NCI-H2227 (cell line): ENCODE data around the gene NOL6.
"Not testable (repeated sequence)": the region's sequence is repeated elsewhere in the genome, so short reads cannot be mapped to it uniquely, and the experiment has no call there.

Experiments used
- DNase-seq: peaks from one replicate; lab custom pipeline; 2025; ENCODE audit not compliant: unreplicated experiment; lab: John Stamatoyannopoulos, UW

NOL6 gene, protein sequence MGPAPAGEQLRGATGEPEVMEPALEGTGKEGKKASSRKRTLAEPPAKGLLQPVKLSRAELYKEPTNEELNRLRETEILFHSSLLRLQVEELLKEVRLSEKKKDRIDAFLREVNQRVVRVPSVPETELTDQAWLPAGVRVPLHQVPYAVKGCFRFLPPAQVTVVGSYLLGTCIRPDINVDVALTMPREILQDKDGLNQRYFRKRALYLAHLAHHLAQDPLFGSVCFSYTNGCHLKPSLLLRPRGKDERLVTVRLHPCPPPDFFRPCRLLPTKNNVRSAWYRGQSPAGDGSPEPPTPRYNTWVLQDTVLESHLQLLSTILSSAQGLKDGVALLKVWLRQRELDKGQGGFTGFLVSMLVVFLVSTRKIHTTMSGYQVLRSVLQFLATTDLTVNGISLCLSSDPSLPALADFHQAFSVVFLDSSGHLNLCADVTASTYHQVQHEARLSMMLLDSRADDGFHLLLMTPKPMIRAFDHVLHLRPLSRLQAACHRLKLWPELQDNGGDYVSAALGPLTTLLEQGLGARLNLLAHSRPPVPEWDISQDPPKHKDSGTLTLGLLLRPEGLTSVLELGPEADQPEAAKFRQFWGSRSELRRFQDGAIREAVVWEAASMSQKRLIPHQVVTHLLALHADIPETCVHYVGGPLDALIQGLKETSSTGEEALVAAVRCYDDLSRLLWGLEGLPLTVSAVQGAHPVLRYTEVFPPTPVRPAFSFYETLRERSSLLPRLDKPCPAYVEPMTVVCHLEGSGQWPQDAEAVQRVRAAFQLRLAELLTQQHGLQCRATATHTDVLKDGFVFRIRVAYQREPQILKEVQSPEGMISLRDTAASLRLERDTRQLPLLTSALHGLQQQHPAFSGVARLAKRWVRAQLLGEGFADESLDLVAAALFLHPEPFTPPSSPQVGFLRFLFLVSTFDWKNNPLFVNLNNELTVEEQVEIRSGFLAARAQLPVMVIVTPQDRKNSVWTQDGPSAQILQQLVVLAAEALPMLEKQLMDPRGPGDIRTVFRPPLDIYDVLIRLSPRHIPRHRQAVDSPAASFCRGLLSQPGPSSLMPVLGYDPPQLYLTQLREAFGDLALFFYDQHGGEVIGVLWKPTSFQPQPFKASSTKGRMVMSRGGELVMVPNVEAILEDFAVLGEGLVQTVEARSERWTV

GRCh38 chr9:33473643-33474352, at the start of gene NOL6:
NOL6 (minus strand) TSS chr9:33473924; CDS start chr9:33473842, 82 bp downstream.
- peak; percentile 98 for DNase-seq

DNA sequence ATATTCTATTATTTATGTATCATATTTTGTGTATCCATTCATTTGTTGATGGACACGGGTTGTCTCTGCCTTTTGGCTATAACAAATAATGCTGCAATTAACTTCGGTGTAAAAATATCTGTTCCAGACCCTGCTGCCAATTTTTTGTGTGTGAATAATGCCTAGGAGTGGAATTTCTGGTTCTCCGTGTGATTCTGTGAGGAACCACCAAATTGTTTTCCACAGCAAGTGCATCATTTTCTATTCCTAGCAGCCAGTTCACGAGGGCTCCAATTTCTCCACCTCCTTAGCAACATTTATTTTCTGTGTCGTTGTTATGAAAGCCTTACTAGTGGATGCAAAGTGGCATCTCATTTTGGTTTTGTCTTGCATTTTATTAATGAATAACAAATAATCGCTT, 48.1 kb upstream of the NOL6 start:
- not testable (repeated sequence) for DNase-seq

GRCh38 chr9:33517934-33518577, 44.3 kb upstream of the NOL6 start:
- DNase-seq = not testable (repeated sequence)

- DNase-seq = peak; percentile 18
Measured at GRCh38 chr9:33517373-33517772, 43.6 kb upstream of the NOL6 start.

GRCh38 chr9:33516397-33516796, 42.7 kb upstream of the NOL6 start:
- DNase-seq = not testable (repeated sequence)

DNA sequence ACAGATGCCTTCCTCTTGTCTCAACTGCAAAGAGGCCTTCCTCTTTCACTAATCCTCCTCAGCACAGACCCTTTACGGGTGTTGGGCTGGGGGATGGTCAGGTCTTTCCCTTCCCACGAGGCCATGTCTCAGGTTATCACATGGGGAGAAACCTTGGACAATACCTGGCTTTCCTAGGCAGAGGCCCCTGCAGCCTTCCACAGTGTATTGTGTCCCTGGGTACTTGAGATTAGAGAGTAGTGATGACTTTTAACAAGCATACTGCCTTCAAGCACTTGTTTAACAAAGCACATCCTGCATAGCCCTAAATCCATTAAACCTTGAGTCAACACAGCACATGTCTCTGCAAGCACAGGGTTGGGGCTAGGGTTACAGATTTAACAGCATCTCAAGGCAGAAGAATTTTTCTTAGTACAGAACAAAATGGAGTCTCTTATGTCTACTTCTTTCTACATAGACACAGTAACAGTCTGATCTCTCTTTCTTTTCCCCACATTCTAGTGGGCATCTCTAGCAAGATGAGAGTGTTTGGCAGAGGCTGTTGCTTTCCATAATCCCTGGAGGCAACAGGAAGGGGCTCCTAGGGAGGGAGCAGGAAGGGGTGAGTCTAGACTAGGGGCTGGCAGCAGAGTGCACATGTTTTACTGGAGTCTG, 41.7 kb upstream of the NOL6 start:
- not testable (repeated sequence) for DNase-seq

- DNase-seq = not testable (repeated sequence)
Measured at GRCh38 chr9:33512535-33512934, 38.8 kb upstream of the NOL6 start.

- DNase-seq = not testable (repeated sequence)
Measured at GRCh38 chr9:33511184-33511517, 37.4 kb upstream of the NOL6 start.

GRCh38 chr9:33510262-33511183, 36.8 kb upstream of the NOL6 start:
- peak; percentile 72 for DNase-seq

- DNase-seq = no peak
Measured at GRCh38 chr9:33506626-33507370, 33.1 kb upstream of the NOL6 start.

GRCh38 chr9:33498387-33498786, 24.7 kb upstream of the NOL6 start:
- peak; percentile 7 for DNase-seq

- not testable (repeated sequence) for DNase-seq
Measured at GRCh38 chr9:33493819-33494218, 20.1 kb upstream of the NOL6 start.

GRCh38 chr9:33489066-33489465, 15.3 kb upstream of the NOL6 start:
- no peak for DNase-seq

- DNase-seq = not testable (repeated sequence)
Measured at GRCh38 chr9:33485312-33485711, 11.6 kb upstream of the NOL6 start.

DNA sequence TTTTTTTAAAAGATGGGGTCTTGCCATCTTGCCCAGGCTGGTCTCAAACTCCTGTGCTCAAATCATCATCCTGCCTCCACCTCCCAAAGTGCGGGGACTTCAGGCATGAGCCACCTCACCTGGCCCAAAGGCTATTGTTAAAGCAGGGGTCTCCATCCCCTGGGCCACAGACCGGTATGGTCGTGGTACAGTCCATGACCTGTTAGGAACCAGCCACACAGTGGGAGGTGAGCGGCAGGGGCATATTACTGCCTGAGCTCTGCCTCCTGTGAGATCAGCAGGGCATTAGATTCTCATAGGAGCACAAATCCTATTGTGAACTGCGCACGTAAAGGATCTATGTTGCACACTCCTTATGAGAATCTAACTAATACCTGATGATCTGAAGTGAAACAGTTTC, 7.3 kb upstream of the NOL6 start:
- no peak for DNase-seq

GRCh38 chr9:33480106-33480505, 6.4 kb upstream of the NOL6 start:
- no peak for DNase-seq

GRCh38 chr9:33476503-33476902, 2.8 kb upstream of the NOL6 start:
- no peak for DNase-seq

DNA sequence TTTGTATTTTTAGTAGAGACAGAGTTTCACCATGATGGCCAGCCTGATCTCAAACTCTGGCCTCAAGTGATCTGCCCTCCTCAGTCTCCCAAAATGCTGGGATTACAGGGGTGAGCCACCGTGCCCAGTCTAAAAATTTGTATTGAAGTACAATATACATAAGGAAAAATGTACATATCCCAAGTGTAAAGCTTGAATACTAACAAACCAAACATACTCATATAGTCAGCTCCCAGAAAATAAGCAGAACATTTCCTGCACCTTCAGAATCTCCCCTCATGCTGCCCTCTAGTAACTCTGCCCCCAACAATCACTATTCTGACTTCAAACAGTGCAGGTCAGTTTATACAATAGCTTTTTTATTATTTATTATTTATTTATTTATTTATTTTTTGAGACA, 1.6 kb upstream of the NOL6 start:
- no peak for DNase-seq
